GM12874 (cell line): ENCODE results near the gene SMTNL1.

Experiments used
- TF ChIP-seq, protein P1 (sequence below): IDR thresholded peaks from 2 replicates; pipeline ENCODE4 v1.5.1; 2011; ENCODE audit warnings: low read depth, mild to moderate bottlenecking, control low read depth, low read length, moderate library complexity; ENCODE audit not compliant: insufficient read depth

SMTNL1 gene

DNA sequence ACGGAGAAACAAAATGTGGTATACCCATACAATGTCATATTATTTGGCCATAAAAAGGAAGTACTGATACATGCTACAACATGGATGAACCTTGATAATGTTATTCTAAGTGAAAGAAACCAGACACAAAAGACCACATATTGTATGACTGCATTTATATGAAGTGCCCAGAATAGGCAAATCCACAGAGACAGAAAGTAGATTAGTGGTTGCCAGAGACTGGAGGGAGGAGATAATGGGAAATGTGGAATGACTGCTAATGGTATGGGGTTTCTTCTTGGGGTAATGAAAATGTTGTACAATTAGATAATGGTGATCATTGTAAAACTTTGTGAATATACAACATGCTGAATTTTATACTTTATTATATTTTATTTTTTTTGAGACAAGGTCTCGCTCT is 16.3 kb upstream of the SMTNL1 start:
- TF ChIP-seq, protein P1, sequence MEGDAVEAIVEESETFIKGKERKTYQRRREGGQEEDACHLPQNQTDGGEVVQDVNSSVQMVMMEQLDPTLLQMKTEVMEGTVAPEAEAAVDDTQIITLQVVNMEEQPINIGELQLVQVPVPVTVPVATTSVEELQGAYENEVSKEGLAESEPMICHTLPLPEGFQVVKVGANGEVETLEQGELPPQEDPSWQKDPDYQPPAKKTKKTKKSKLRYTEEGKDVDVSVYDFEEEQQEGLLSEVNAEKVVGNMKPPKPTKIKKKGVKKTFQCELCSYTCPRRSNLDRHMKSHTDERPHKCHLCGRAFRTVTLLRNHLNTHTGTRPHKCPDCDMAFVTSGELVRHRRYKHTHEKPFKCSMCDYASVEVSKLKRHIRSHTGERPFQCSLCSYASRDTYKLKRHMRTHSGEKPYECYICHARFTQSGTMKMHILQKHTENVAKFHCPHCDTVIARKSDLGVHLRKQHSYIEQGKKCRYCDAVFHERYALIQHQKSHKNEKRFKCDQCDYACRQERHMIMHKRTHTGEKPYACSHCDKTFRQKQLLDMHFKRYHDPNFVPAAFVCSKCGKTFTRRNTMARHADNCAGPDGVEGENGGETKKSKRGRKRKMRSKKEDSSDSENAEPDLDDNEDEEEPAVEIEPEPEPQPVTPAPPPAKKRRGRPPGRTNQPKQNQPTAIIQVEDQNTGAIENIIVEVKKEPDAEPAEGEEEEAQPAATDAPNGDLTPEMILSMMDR = no peak

- TF ChIP-seq, protein P1 = no peak
Measured at GRCh38 chr11:57523419-57523818, 14.0 kb upstream of the SMTNL1 start.

DNA sequence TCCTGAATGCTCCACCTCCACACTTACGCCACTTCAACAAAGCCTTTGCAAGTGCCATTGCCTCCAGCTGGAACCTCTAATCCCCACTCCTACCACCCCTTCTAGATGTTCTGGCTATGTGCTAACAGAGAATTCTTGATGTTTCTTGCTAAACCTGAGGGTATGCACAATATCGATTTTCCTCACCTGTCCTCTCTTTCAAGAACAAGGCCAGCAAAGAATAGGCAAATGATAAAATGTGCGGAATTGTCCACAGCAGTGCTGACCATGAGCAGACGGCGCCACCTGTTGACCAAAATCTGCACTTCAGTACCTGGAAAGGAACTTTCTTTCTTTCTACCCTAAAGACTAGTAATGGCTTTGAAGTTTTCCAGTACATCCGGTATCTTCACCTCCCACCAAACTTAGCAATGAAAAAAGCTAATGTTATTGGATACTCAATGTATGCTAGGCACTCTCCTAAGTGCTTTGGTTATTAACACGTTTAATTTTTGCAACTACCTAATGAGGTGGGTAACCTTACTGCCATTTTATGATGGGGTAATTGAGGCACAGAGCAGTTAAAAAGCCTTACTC is 10.3 kb upstream of the SMTNL1 start:
- TF ChIP-seq, protein P1 = peak; percentile 80

- TF ChIP-seq, protein P1 = no peak
Measured at GRCh38 chr11:57529012-57529411, 8.4 kb upstream of the SMTNL1 start.

DNA sequence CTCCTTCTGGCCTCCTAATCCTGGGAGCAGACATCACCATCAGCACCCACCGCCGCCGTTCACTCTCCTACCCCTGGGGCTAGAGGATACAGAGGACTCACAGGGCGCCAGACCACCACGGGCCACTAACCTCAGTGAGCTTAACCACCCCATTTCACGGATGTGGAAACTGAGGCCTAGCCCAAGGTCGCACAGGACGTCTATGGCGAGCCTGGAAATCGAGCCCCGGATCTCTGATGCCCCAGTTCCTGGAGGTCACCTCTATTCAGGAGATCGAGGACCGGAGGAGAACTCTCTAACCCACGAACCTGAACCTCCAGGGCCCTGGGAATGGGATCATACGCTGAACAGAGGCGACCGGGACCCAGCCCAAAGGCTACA is 7.2 kb upstream of the SMTNL1 start:
- TF ChIP-seq, protein P1 = no peak

- TF ChIP-seq, protein P1 = no peak
Measured at GRCh38 chr11:57530596-57531507, 6.5 kb upstream of the SMTNL1 start, which contains the start of gene TIMM10. Gene TIMM10, minus strand, starts transcription at chr11:57530754. Its CDS starts 565 bp downstream, at chr11:57530189.

GRCh38 chr11:57539342-57539741 is 1.9 kb downstream of the SMTNL1 start:
- TF ChIP-seq, protein P1 = no peak
